Large intestine (tissue), 3 donors: ENCODE data around the gene RPTOR. TPM values are rescaled to one million over a fixed set of nuclear protein-coding genes. Genes with fewer than 3 reads are reported as not detected.

Source experiments
- DNase-seq, 2 donors: peaks; one replicate each; pipeline versions ENCODE4 v3.0.0 to v3.0.0-alpha.2; 2013
- H3K27ac ChIP-seq: one replicate; pipeline ENCODE4 v1.5.1; 2013; ENCODE audit warnings: low read length
- H3K27me3 ChIP-seq: 2 replicates; pipeline ENCODE4 v1.6.1; 2013; ENCODE audit warnings: low read length; ENCODE audit not compliant: control insufficient read depth, insufficient read depth
- H3K36me3 ChIP-seq: 2 replicates; pipeline ENCODE4 v1.6.1; 2013; ENCODE audit warnings: low read length; ENCODE audit not compliant: control insufficient read depth, insufficient read depth
- H3K4me1 ChIP-seq: one replicate; pipeline ENCODE4 v1.6.1; 2013; ENCODE audit warnings: low read length; ENCODE audit not compliant: control insufficient read depth, insufficient read depth
- H3K4me3 ChIP-seq: one replicate; pipeline ENCODE4 v1.5.1; 2013; ENCODE audit warnings: low read length
- H3K9me3 ChIP-seq: one replicate; pipeline ENCODE4 v1.6.1; 2013; ENCODE audit warnings: mild to moderate bottlenecking, low read depth, low read length, moderate library complexity; ENCODE audit not compliant: control insufficient read depth
- WGBS: methylation state at CpG from one replicate; pipeline ENCODE4 v1.1.5; 2013; ENCODE audit warnings: low lambda C conversion rate; ENCODE audit not compliant: insufficient coverage; 5-methylcytosine and 5-hydroxymethylcytosine counted together
- polyA plus RNA-seq: library from polyadenylated mRNA; unstranded; fragments of 120-200 nt; gene quantifications from one replicate; pipeline ENCODE4 v1.2.1, GENCODE V29; 2013

RPTOR gene
- polyA plus RNA-seq, 1 donor, result 16.8 TPM

GRCh38 chr17:80781807-80782277, 237.2 kb downstream of the RPTOR start:
- WGBS, result no CpG with 5 or more reads among the region's 14 CpGs

GRCh38 chr17:80782536-80783427, 238.1 kb downstream of the RPTOR start:
- WGBS, result 50% methylated on average over 1 of the region's 16 CpGs
- H3K4me1 ChIP-seq, result no peaks in the 10 kb centered on the region
- no peak for DNase-seq
- no peak overlapping the region for H3K4me3 ChIP-seq
- peak overlapping the region; percentile 12 for H3K27ac ChIP-seq
- no peaks in the 10 kb centered on the region for H3K27me3 ChIP-seq
- peaks cover 4% of the 10 kb centered on the region for H3K36me3 ChIP-seq
- H3K9me3 ChIP-seq, result no peaks in the 10 kb centered on the region

More at GRCh38 chr17:80781807-80782277, 237.2 kb downstream of the RPTOR start:
- Histone ChIP-seq H3K9me3 (no peaks in the 10 kb centered on the region), H3K36me3 (peaks cover 4% of the 10 kb centered on the region), H3K27ac (no peak overlapping the region), H3K4me1 (no peaks in the 10 kb centered on the region), H3K27me3 (no peaks in the 10 kb centered on the region), H3K4me3 (no peak overlapping the region)
- DNase-seq, result no peak

- Histone ChIP-seq H3K36me3 (peaks cover 2% of the 10 kb centered on the region), H3K4me3 (no peak overlapping the region), H3K27ac (no peak overlapping the region), H3K4me1 (no peaks in the 10 kb centered on the region), H3K27me3 (no peaks in the 10 kb centered on the region), H3K9me3 (no peaks in the 10 kb centered on the region)
- WGBS, result no CpG with 5 or more reads among the region's 8 CpGs
- no peak for DNase-seq
Observed at GRCh38 chr17:80783486-80783885, 238.8 kb downstream of the RPTOR start.

- no CpG with 5 or more reads among the region's 6 CpGs for WGBS
- H3K9me3 ChIP-seq, result no peaks in the 10 kb centered on the region
- H3K36me3 ChIP-seq, result no peaks in the 10 kb centered on the region
- H3K27me3 ChIP-seq, result no peaks in the 10 kb centered on the region
- no peak overlapping the region for H3K27ac ChIP-seq
- no peak overlapping the region for H3K4me3 ChIP-seq
- H3K4me1 ChIP-seq, result no peaks in the 10 kb centered on the region
- DNase-seq, result no peak
Observed at GRCh38 chr17:80783971-80784370, 239.3 kb downstream of the RPTOR start.

- Histone ChIP-seq H3K27me3 (no peaks in the 10 kb centered on the region), H3K36me3 (no peaks in the 10 kb centered on the region), H3K4me1 (no peaks in the 10 kb centered on the region), H3K4me3 (no peak overlapping the region), H3K27ac (no peak overlapping the region), H3K9me3 (no peaks in the 10 kb centered on the region)
- WGBS, result 95% methylated on average over 3 of the region's 19 CpGs
- DNase-seq, result no peak
Observed at GRCh38 chr17:80785477-80786178, 241.0 kb downstream of the RPTOR start.

GRCh38 chr17:80786470-80786869, 241.8 kb downstream of the RPTOR start:
- H3K4me3 ChIP-seq, result no peak overlapping the region
- no peak overlapping the region for H3K27ac ChIP-seq
- no peaks in the 10 kb centered on the region for H3K36me3 ChIP-seq
- H3K9me3 ChIP-seq, result no peaks in the 10 kb centered on the region
- no peak for DNase-seq
- H3K27me3 ChIP-seq, result no peaks in the 10 kb centered on the region
- H3K4me1 ChIP-seq, result no peaks in the 10 kb centered on the region
- WGBS, result no CpG with 5 or more reads among the region's 9 CpGs

GRCh38 chr17:80786887-80787286, 242.2 kb downstream of the RPTOR start:
- H3K4me3 ChIP-seq, result no peak overlapping the region
- no CpG with 5 or more reads among the region's 8 CpGs for WGBS
- no peak for DNase-seq
- no peaks in the 10 kb centered on the region for H3K9me3 ChIP-seq
- H3K27ac ChIP-seq, result no peak overlapping the region
- H3K4me1 ChIP-seq, result no peaks in the 10 kb centered on the region
- no peaks in the 10 kb centered on the region for H3K27me3 ChIP-seq
- H3K36me3 ChIP-seq, result no peaks in the 10 kb centered on the region

- WGBS, result 80% methylated on average over 2 of the region's 3 CpGs
- Histone ChIP-seq H3K36me3 (no peaks in the 10 kb centered on the region), H3K4me3 (no peak overlapping the region), H3K27ac (no peak overlapping the region), H3K27me3 (no peaks in the 10 kb centered on the region), H3K9me3 (no peaks in the 10 kb centered on the region), H3K4me1 (no peaks in the 10 kb centered on the region)
- no peak for DNase-seq
Observed at GRCh38 chr17:80787881-80788280, 243.2 kb downstream of the RPTOR start.

GRCh38 chr17:80789356-80789902, 244.8 kb downstream of the RPTOR start:
- no peaks in the 10 kb centered on the region for H3K9me3 ChIP-seq
- H3K4me1 ChIP-seq, result no peaks in the 10 kb centered on the region
- H3K4me3 ChIP-seq, result no peak overlapping the region
- DNase-seq, result no peak
- H3K27me3 ChIP-seq, result no peaks in the 10 kb centered on the region
- no peak overlapping the region for H3K27ac ChIP-seq
- peaks cover 3% of the 10 kb centered on the region for H3K36me3 ChIP-seq
- no CpG with 5 or more reads among the region's 7 CpGs for WGBS

GRCh38 chr17:80790021-80790765, 245.6 kb downstream of the RPTOR start:
- no peak for DNase-seq
- H3K36me3 ChIP-seq, result peaks cover 3% of the 10 kb centered on the region
- H3K9me3 ChIP-seq, result no peaks in the 10 kb centered on the region
- H3K4me1 ChIP-seq, result no peaks in the 10 kb centered on the region
- no peak overlapping the region for H3K4me3 ChIP-seq
- H3K27ac ChIP-seq, result peak overlapping the region; percentile 15
- 75% methylated on average over 3 of the region's 13 CpGs for WGBS
- H3K27me3 ChIP-seq, result no peaks in the 10 kb centered on the region
